Measurements from ENCODE around the gene BMP2K.

The BMP2K gene

DNA sequence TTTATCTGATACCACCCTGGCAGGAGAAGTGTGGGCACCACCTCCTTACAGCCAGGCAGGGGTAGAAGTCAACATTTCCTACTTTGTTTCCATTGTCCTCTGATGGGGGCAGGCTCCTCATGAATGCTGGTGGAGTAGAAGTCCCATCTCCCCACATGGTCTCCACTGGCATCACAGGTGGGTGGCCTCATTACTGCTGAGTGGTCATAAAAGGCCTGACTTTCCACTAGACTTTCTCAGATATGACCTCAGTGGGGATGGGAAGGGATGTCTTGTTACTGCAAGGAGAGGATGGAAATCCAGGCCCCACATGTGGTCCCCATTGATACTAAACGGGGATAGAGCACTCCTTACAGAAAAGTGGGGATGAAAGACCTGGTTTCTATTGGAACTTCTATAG lies 18.6 kb upstream of the BMP2K start:
- no peak overlapping the region for H4K8ac ChIP-seq (ENCODE audit: low read length)
- no peak overlapping the region for H3K4me2 ChIP-seq (ENCODE audit: low read length, poor library complexity, severe bottlenecking)
- H3K4me1 ChIP-seq (ENCODE audit: control insufficient read depth, insufficient read depth, low read depth, low read length) = no peaks in the 10 kb centered on the region
- H3K4me3 ChIP-seq (ENCODE audit: insufficient read depth in 1 of 2, low read depth in 1 of 2, low read length in 2 of 2) = no peak overlapping the region
- H3K4ac ChIP-seq (ENCODE audit: low read depth in 1 of 2, low read length in 2 of 2) = no peak overlapping the region
- H2AK5ac ChIP-seq (ENCODE audit: low read length, severe bottlenecking) = no peak overlapping the region
- H2BK5ac ChIP-seq (ENCODE audit: low read depth, low read length, poor library complexity, severe bottlenecking) = no peak overlapping the region
- no peaks in the 10 kb centered on the region for H3K79me1 ChIP-seq (replicated peaks; ENCODE audit: low read length, poor library complexity, severe bottlenecking)
- no peaks in the 10 kb centered on the region for H3K36me3 ChIP-seq (ENCODE audit: control insufficient read depth in 1 of 2, insufficient read depth in 2 of 2, low read depth in 1 of 2, low read length in 2 of 2)
- no peak overlapping the region for H3K27ac ChIP-seq (ENCODE audit: low read length, poor library complexity, severe bottlenecking)
- H3K23ac ChIP-seq (ENCODE audit: low read length in 2 of 2) = no peak overlapping the region
- no peak overlapping the region for H2BK120ac ChIP-seq (ENCODE audit: low read depth, low read length)
- WGBS = 63% methylated on average over 1 of the region's 1 CpG
- H4K91ac ChIP-seq (ENCODE audit: low read length) = no peak overlapping the region
- H3K14ac ChIP-seq (ENCODE audit: low read length in 2 of 2) = no peak overlapping the region
- no peak overlapping the region for H2BK12ac ChIP-seq (ENCODE audit: low read length in 2 of 2)
- H3K9me3 ChIP-seq (ENCODE audit: control insufficient read depth, low read length) = no peaks in the 10 kb centered on the region
- no peak overlapping the region for H3K9ac ChIP-seq (ENCODE audit: low read length)
- DNase-seq = no peak
- H3K27me3 ChIP-seq (ENCODE audit: control insufficient read depth in 1 of 2, insufficient read depth in 1 of 2, low read length in 2 of 2) = no peaks in the 10 kb centered on the region
- H2BK15ac ChIP-seq (ENCODE audit: low read depth, poor library complexity, severe bottlenecking) = no peak overlapping the region
- no peak overlapping the region for H2AFZ ChIP-seq (ENCODE audit: low read depth, low read length)
- no peak overlapping the region for H3K18ac ChIP-seq (ENCODE audit: low read depth in 1 of 2, low read length in 2 of 2)

DNA sequence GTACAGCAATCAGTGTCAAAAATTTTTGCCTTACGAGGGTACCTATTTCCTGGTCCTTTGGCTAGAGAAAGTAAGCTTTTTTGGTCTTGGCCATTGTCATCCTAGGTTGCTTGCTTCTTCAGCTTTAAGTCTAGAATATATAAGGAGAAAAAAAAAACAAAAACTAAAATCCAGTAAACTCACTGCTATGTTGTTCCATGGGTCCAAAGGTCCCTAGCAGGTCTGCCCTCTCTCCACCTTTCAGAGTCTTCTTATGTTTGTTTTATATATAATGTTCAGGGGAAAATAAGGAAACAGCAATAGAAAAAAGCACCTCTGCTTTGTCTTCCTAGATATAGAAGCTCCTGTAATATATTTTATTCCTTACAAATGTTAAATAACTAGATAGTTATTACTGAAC lies 18.1 kb upstream of the BMP2K start:
- H2AK5ac ChIP-seq (ENCODE audit: low read length, severe bottlenecking) = no peak overlapping the region
- H4K91ac ChIP-seq (ENCODE audit: low read length) = no peak overlapping the region
- H4K8ac ChIP-seq (ENCODE audit: low read length) = no peak overlapping the region
- WGBS = 86% methylated on average over 1 of the region's 1 CpG
- no peak overlapping the region for H3K23ac ChIP-seq (ENCODE audit: low read length in 2 of 2)
- H2BK12ac ChIP-seq (ENCODE audit: low read length in 2 of 2) = no peak overlapping the region
- no peaks in the 10 kb centered on the region for H3K27me3 ChIP-seq (ENCODE audit: control insufficient read depth in 1 of 2, insufficient read depth in 1 of 2, low read length in 2 of 2)
- H3K27ac ChIP-seq (ENCODE audit: low read length, poor library complexity, severe bottlenecking) = no peak overlapping the region
- no peaks in the 10 kb centered on the region for H3K4me1 ChIP-seq (ENCODE audit: control insufficient read depth, insufficient read depth, low read depth, low read length)
- no peaks in the 10 kb centered on the region for H3K36me3 ChIP-seq (ENCODE audit: control insufficient read depth in 1 of 2, insufficient read depth in 2 of 2, low read depth in 1 of 2, low read length in 2 of 2)
- H2BK15ac ChIP-seq (ENCODE audit: low read depth, poor library complexity, severe bottlenecking) = no peak overlapping the region
- no peak for DNase-seq
- no peak overlapping the region for H3K4me3 ChIP-seq (ENCODE audit: insufficient read depth in 1 of 2, low read depth in 1 of 2, low read length in 2 of 2)
- H3K14ac ChIP-seq (ENCODE audit: low read length in 2 of 2) = no peak overlapping the region
- H2BK120ac ChIP-seq (ENCODE audit: low read depth, low read length) = no peak overlapping the region
- H3K18ac ChIP-seq (ENCODE audit: low read depth in 1 of 2, low read length in 2 of 2) = no peak overlapping the region
- no peak overlapping the region for H3K4ac ChIP-seq (ENCODE audit: low read depth in 1 of 2, low read length in 2 of 2)
- H3K4me2 ChIP-seq (ENCODE audit: low read length, poor library complexity, severe bottlenecking) = no peak overlapping the region
- H3K9ac ChIP-seq (ENCODE audit: low read length) = no peak overlapping the region
- H3K79me1 ChIP-seq (replicated peaks; ENCODE audit: low read length, poor library complexity, severe bottlenecking) = no peaks in the 10 kb centered on the region
- no peak overlapping the region for H2BK5ac ChIP-seq (ENCODE audit: low read depth, low read length, poor library complexity, severe bottlenecking)
- H2AFZ ChIP-seq (ENCODE audit: low read depth, low read length) = no peak overlapping the region
- no peaks in the 10 kb centered on the region for H3K9me3 ChIP-seq (ENCODE audit: control insufficient read depth, low read length)

DNA sequence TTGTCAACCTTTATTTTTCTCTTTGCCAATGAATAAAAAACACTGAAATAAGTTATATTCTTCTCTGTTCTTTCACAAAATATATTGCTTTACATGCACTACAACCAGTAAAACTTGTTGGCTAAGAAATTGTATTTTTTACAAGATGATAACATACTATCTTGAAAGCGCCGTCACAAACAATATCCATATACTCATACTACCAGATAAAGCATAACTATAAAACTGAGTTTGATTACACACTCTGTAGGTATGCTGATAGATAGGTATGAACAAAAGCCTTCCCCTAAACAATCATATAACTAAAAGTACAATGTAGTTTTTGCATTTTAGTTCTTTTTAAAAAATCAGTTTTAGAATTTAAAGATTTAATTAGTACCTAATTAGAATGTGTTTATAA lies 13.6 kb upstream of the BMP2K start:
- Histone ChIP-seq H4K8ac (ENCODE audit: low read length) (no peak overlapping the region), H3K79me1 (replicated peaks; ENCODE audit: low read length, poor library complexity, severe bottlenecking) (no peaks in the 10 kb centered on the region), H3K18ac (ENCODE audit: low read depth in 1 of 2, low read length in 2 of 2) (no peak overlapping the region), H3K4ac (ENCODE audit: low read depth in 1 of 2, low read length in 2 of 2) (no peak overlapping the region), H3K9ac (ENCODE audit: low read length) (no peak overlapping the region), H2BK15ac (ENCODE audit: low read depth, poor library complexity, severe bottlenecking) (no peak overlapping the region), H2AK5ac (ENCODE audit: low read length, severe bottlenecking) (no peak overlapping the region), H3K14ac (ENCODE audit: low read length in 2 of 2) (no peak overlapping the region), H2BK5ac (ENCODE audit: low read depth, low read length, poor library complexity, severe bottlenecking) (no peak overlapping the region), H3K36me3 (ENCODE audit: control insufficient read depth in 1 of 2, insufficient read depth in 2 of 2, low read depth in 1 of 2, low read length in 2 of 2) (no peaks in the 10 kb centered on the region), H2BK12ac (ENCODE audit: low read length in 2 of 2) (no peak overlapping the region), H3K27ac (ENCODE audit: low read length, poor library complexity, severe bottlenecking) (no peak overlapping the region), H2AFZ (ENCODE audit: low read depth, low read length) (no peak overlapping the region), H3K4me3 (ENCODE audit: insufficient read depth in 1 of 2, low read depth in 1 of 2, low read length in 2 of 2) (no peak overlapping the region), H3K4me1 (ENCODE audit: control insufficient read depth, insufficient read depth, low read depth, low read length) (no peaks in the 10 kb centered on the region), H4K91ac (ENCODE audit: low read length) (no peak overlapping the region), H3K4me2 (ENCODE audit: low read length, poor library complexity, severe bottlenecking) (no peak overlapping the region), H3K9me3 (ENCODE audit: control insufficient read depth, low read length) (no peaks in the 10 kb centered on the region), H3K27me3 (ENCODE audit: control insufficient read depth in 1 of 2, insufficient read depth in 1 of 2, low read length in 2 of 2) (no peaks in the 10 kb centered on the region), H2BK120ac (ENCODE audit: low read depth, low read length) (no peak overlapping the region), H3K23ac (ENCODE audit: low read length in 2 of 2) (no peak overlapping the region)
- no CpG with 5 or more reads among the region's 2 CpGs for WGBS
- DNase-seq = no peak

DNA sequence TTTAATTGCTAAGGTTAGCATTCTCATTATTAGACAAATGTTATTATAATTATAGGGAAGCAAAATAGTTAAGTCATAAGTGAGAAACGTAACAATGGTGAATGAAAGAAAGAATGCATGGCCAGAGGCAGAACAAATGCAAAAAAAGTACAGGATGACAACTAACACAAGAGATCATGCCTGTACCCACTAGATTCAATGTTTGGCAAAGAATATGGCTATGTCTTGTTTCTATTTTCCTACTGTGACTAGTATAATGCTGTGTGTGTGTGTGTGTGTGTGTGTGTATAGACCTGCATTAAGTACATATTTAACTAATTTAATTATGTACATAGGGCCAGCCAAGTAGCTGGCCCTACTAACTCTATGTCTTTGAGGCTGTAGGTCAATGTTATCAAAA lies 12.9 kb upstream of the BMP2K start:
- no peak overlapping the region for H3K4me2 ChIP-seq (ENCODE audit: low read length, poor library complexity, severe bottlenecking)
- H3K18ac ChIP-seq (ENCODE audit: low read depth in 1 of 2, low read length in 2 of 2) = no peak overlapping the region
- H3K23ac ChIP-seq (ENCODE audit: low read length in 2 of 2) = no peak overlapping the region
- H4K91ac ChIP-seq (ENCODE audit: low read length) = no peak overlapping the region
- H3K4me1 ChIP-seq (ENCODE audit: control insufficient read depth, insufficient read depth, low read depth, low read length) = no peaks in the 10 kb centered on the region
- H2BK15ac ChIP-seq (ENCODE audit: low read depth, poor library complexity, severe bottlenecking) = no peak overlapping the region
- no peak overlapping the region for H2BK12ac ChIP-seq (ENCODE audit: low read length in 2 of 2)
- H3K9ac ChIP-seq (ENCODE audit: low read length) = no peak overlapping the region
- H3K27ac ChIP-seq (ENCODE audit: low read length, poor library complexity, severe bottlenecking) = no peak overlapping the region
- no peaks in the 10 kb centered on the region for H3K79me1 ChIP-seq (replicated peaks; ENCODE audit: low read length, poor library complexity, severe bottlenecking)
- H3K36me3 ChIP-seq (ENCODE audit: control insufficient read depth in 1 of 2, insufficient read depth in 2 of 2, low read depth in 1 of 2, low read length in 2 of 2) = no peaks in the 10 kb centered on the region
- no peak overlapping the region for H4K8ac ChIP-seq (ENCODE audit: low read length)
- H2AFZ ChIP-seq (ENCODE audit: low read depth, low read length) = no peak overlapping the region
- no peak overlapping the region for H3K4me3 ChIP-seq (ENCODE audit: insufficient read depth in 1 of 2, low read depth in 1 of 2, low read length in 2 of 2)
- no peak overlapping the region for H2BK120ac ChIP-seq (ENCODE audit: low read depth, low read length)
- no peak overlapping the region for H3K4ac ChIP-seq (ENCODE audit: low read depth in 1 of 2, low read length in 2 of 2)
- H2AK5ac ChIP-seq (ENCODE audit: low read length, severe bottlenecking) = no peak overlapping the region
- 100% methylated on average over 1 of the region's 1 CpG for WGBS
- no peak for DNase-seq
- H3K27me3 ChIP-seq (ENCODE audit: control insufficient read depth in 1 of 2, insufficient read depth in 1 of 2, low read length in 2 of 2) = no peaks in the 10 kb centered on the region
- no peak overlapping the region for H3K14ac ChIP-seq (ENCODE audit: low read length in 2 of 2)
- H2BK5ac ChIP-seq (ENCODE audit: low read depth, low read length, poor library complexity, severe bottlenecking) = no peak overlapping the region
- H3K9me3 ChIP-seq (ENCODE audit: control insufficient read depth, low read length) = no peaks in the 10 kb centered on the region
